Gastroesophageal sphincter (tissue), 4 donors: ENCODE measurements around the gene LDLRAD4. TPM values are rescaled to one million over a fixed set of nuclear protein-coding genes. Genes with fewer than 3 reads are reported as not detected.
"Not testable (repeated sequence)": the region's sequence is repeated elsewhere in the genome, so short reads cannot be mapped to it uniquely, and the experiment has no call there.

Experiments
- ATAC-seq: fragments of 150-250 bp; one replicate; pipeline ENCODE4 v1.9.1; 2016; ENCODE audit warnings: mild to moderate bottlenecking, moderate library complexity
- H3K27ac ChIP-seq, 4 donors: fragments of 200-600 bp; sonication (generic) in 3 of 4; 1 replicate in 3 of 4; 2 replicates in 1 of 4; pipeline ENCODE4 v1.5.1; 2016 to 2019
- H3K27me3 ChIP-seq: fragments of 200-600 bp; sonication (generic); one replicate; pipeline ENCODE4 v1.5.1; 2019
- H3K36me3 ChIP-seq, 2 donors: fragments of 200-600 bp; sonication (generic); one replicate each; pipeline ENCODE4 v1.5.1; 2019; ENCODE audit warnings: control low read depth in 1 of 2
- H3K4me1 ChIP-seq, 3 donors: fragments of 200-600 bp; sonication (generic); 1 replicate in 2 of 3; 2 replicates in 1 of 3; pipeline ENCODE4 v1.5.1; 2016 to 2019; ENCODE audit warnings: control low read depth in 2 of 3
- H3K4me3 ChIP-seq, 2 donors: fragments of 200-600 bp; sonication (generic); one replicate each; pipeline ENCODE4 v1.5.1; 2019; ENCODE audit warnings: mild to moderate bottlenecking in 1 of 2, moderate library complexity in 1 of 2
- H3K9me3 ChIP-seq, 3 donors: fragments of 200-600 bp; sonication (generic); one replicate each; pipeline ENCODE4 v1.5.1; 2017 to 2019; ENCODE audit warnings: control low read depth in 2 of 3
- CTCF ChIP-seq, 4 experiments: fragments of 200-600 bp in 2 of 4; fragments of 450-650 bp in 2 of 4; sonication (generic) in 1 of 4; IDR thresholded peaks; one replicate each; pipeline ENCODE4 v1.5.1; 2017 to 2019; ENCODE audit warnings: antibody characterized with exemption in 4 of 4, mild to moderate bottlenecking in 2 of 4, moderate library complexity in 2 of 4
- EP300 ChIP-seq: sonication (generic); formaldehyde crosslinking; IDR thresholded peaks from one replicate; pipeline ENCODE4 v1.6.1; 2017; ENCODE audit warnings: antibody characterized with exemption, mild to moderate bottlenecking
- POLR2A ChIP-seq, 2 donors: fragments of 450-650 bp; IDR thresholded peaks; one replicate each; pipeline ENCODE4 v1.6.1; 2017; ENCODE audit warnings: antibody characterized with exemption in 2 of 2, mild to moderate bottlenecking in 2 of 2, moderate library complexity in 1 of 2
- POLR2AphosphoS5 ChIP-seq: sonication (generic); formaldehyde crosslinking; IDR thresholded peaks from one replicate; pipeline ENCODE4 v1.6.1; 2017; ENCODE audit warnings: antibody characterized with exemption
- WGBS, 2 donors: methylation state at CpG; one replicate each; pipeline ENCODE4 v1.1.5; 2018; ENCODE audit warnings: low coverage in 1 of 2; 5-methylcytosine and 5-hydroxymethylcytosine counted together
- total RNA-seq, 4 donors: library from RNA; depleted of rRNA; stranded (reverse); fragments of >200 nt; gene quantifications; one replicate each; pipeline ENCODE4 v1.1.0, GENCODE V29; 2016

The LDLRAD4 gene
- total RNA-seq, 4 donors from 2014 or later, result 28.1 to 85.9 (median 55.2) TPM

GRCh38 chr18:13605901-13606300, 387.3 kb downstream of the LDLRAD4 start:
- Histone ChIP-seq H3K27ac (no peak overlapping the region), H3K4me1 (peaks cover 0 to 14% (median 6%) of the 10 kb centered on the region in 3 donors), H3K36me3 (no peaks in the 10 kb centered on the region), H3K9me3 (no peaks in the 10 kb centered on the region), H3K27me3 (no peaks in the 10 kb centered on the region), H3K4me3 (no peak overlapping the region)
- WGBS, 2 donors, result 90 to 100% methylated on average over 4 of the region's 6 CpGs
- no peak for TF ChIP-seq CTCF (IDR thresholded peaks at IDR 0.05)
- no peak for TF ChIP-seq POLR2A (IDR thresholded peaks at IDR 0.05)
- no peak for TF ChIP-seq EP300
- no peak for TF ChIP-seq POLR2AphosphoS5
- no peak for ATAC-seq

GRCh38 chr18:13606604-13607254, 388.2 kb downstream of the LDLRAD4 start:
- WGBS, 2 donors, result 63 to 74% methylated on average over 6 of the region's 6 CpGs
- peaks cover 0 to 22% (median 9%) of the 10 kb centered on the region in 3 donors for H3K4me1 ChIP-seq
- no peak for ATAC-seq

GRCh38 chr18:13608024-13608562, 389.5 kb downstream of the LDLRAD4 start:
- H3K27me3 ChIP-seq, ATAC-seq, H3K36me3 ChIP-seq, H3K9me3 ChIP-seq, H3K27ac ChIP-seq, H3K4me3 ChIP-seq: not testable (repeated sequence)
- peaks cover 0 to 36% (median 13%) of the 10 kb centered on the region in 3 donors for H3K4me1 ChIP-seq
- 54 to 90% methylated on average over 10 of the region's 10 CpGs for WGBS, 2 donors

More at GRCh38 chr18:13606604-13607254, 388.2 kb downstream of the LDLRAD4 start:
- Histone ChIP-seq H3K9me3 (no peaks in the 10 kb centered on the region), H3K27me3 (no peaks in the 10 kb centered on the region), H3K36me3 (no peaks in the 10 kb centered on the region), H3K27ac (no peak overlapping the region), H3K4me3 (no peak overlapping the region)
- TF ChIP-seq EP300, result no peak
- TF ChIP-seq POLR2AphosphoS5, result no peak
- no peak for TF ChIP-seq POLR2A (IDR thresholded peaks at IDR 0.05)
- no peak for TF ChIP-seq CTCF (IDR thresholded peaks at IDR 0.05)

- no peaks in the 10 kb centered on the region for H3K9me3 ChIP-seq
- H3K27ac ChIP-seq, result no peak overlapping the region
- peaks cover 0 to 44% (median 13%) of the 10 kb centered on the region in 3 donors for H3K4me1 ChIP-seq
- H3K4me3 ChIP-seq, result no peak overlapping the region
- no peaks in the 10 kb centered on the region for H3K36me3 ChIP-seq
- TF ChIP-seq CTCF (IDR thresholded peaks at IDR 0.05) (no peak), EP300 (no peak), POLR2AphosphoS5 (no peak), POLR2A (IDR thresholded peaks at IDR 0.05) (no peak)
- no peak for ATAC-seq
- no peaks in the 10 kb centered on the region for H3K27me3 ChIP-seq
- 77 to 87% methylated on average over 12 to 15 of the region's 16 CpGs for WGBS, 2 donors
Observed at GRCh38 chr18:13608791-13609532, 390.4 kb downstream of the LDLRAD4 start.

GRCh38 chr18:13610555-13611141, 392.1 kb downstream of the LDLRAD4 start:
- WGBS, 2 donors, result 19% methylated on average over 7 of the region's 11 CpGs; no CpG with 5 or more reads in 1 of the 2 donors
- H3K4me1 ChIP-seq, result peaks cover 0 to 60% (median 20%) of the 10 kb centered on the region in 3 donors
- ATAC-seq, result no peak
- no peaks in the 10 kb centered on the region for H3K9me3 ChIP-seq
- peak overlapping the region; percentile 34 to 48 for H3K4me3 ChIP-seq
- no peaks in the 10 kb centered on the region for H3K27me3 ChIP-seq
- no peak for TF ChIP-seq POLR2AphosphoS5
- no peak for TF ChIP-seq POLR2A (IDR thresholded peaks at IDR 0.05)
- no peak for TF ChIP-seq CTCF (IDR thresholded peaks at IDR 0.05)
- TF ChIP-seq EP300, result no peak
- no peaks in the 10 kb centered on the region for H3K36me3 ChIP-seq
- peak overlapping the region; percentile 44 to 86 (median 81) for H3K27ac ChIP-seq
